Large intestine (tissue), 3 donors: ENCODE results near the gene ABCG1. TPM values are rescaled to one million over a fixed set of nuclear protein-coding genes. Genes with fewer than 3 reads are reported as not detected.

ENCODE experiments used
- DNase-seq, 2 donors: peaks; one replicate each; pipeline versions ENCODE4 v3.0.0 to v3.0.0-alpha.2; 2013
- H3K27ac ChIP-seq: one replicate; pipeline ENCODE4 v1.5.1; 2013; ENCODE audit warnings: low read length
- H3K27me3 ChIP-seq: 2 replicates; pipeline ENCODE4 v1.6.1; 2013; ENCODE audit warnings: low read length; ENCODE audit not compliant: control insufficient read depth, insufficient read depth
- H3K36me3 ChIP-seq: 2 replicates; pipeline ENCODE4 v1.6.1; 2013; ENCODE audit warnings: low read length; ENCODE audit not compliant: control insufficient read depth, insufficient read depth
- H3K4me1 ChIP-seq: one replicate; pipeline ENCODE4 v1.6.1; 2013; ENCODE audit warnings: low read length; ENCODE audit not compliant: control insufficient read depth, insufficient read depth
- H3K4me3 ChIP-seq: one replicate; pipeline ENCODE4 v1.5.1; 2013; ENCODE audit warnings: low read length
- H3K9me3 ChIP-seq: one replicate; pipeline ENCODE4 v1.6.1; 2013; ENCODE audit warnings: mild to moderate bottlenecking, low read depth, low read length, moderate library complexity; ENCODE audit not compliant: control insufficient read depth
- WGBS: methylation state at CpG from one replicate; pipeline ENCODE4 v1.1.5; 2013; ENCODE audit warnings: low lambda C conversion rate; ENCODE audit not compliant: insufficient coverage; 5-methylcytosine and 5-hydroxymethylcytosine counted together
- polyA plus RNA-seq: library from polyadenylated mRNA; unstranded; fragments of 120-200 nt; gene quantifications from one replicate; pipeline ENCODE4 v1.2.1, GENCODE V29; 2013

The ABCG1 gene
- polyA plus RNA-seq, 1 donor: 6.4 TPM

GRCh38 chr21:42233067-42233961 lies 14.4 kb downstream of the ABCG1 start:
- H3K27me3 ChIP-seq: no peaks in the 10 kb centered on the region
- H3K36me3 ChIP-seq: no peaks in the 10 kb centered on the region
- 0% methylated on average over 1 of the region's 14 CpGs for WGBS
- peaks cover 41% of the 10 kb centered on the region for H3K4me1 ChIP-seq
- peak; percentile 75 to 86 for DNase-seq
- peaks cover 6% of the 10 kb centered on the region for H3K9me3 ChIP-seq
- peak overlapping the region; percentile 92 for H3K27ac ChIP-seq
- no peak overlapping the region for H3K4me3 ChIP-seq

DNA sequence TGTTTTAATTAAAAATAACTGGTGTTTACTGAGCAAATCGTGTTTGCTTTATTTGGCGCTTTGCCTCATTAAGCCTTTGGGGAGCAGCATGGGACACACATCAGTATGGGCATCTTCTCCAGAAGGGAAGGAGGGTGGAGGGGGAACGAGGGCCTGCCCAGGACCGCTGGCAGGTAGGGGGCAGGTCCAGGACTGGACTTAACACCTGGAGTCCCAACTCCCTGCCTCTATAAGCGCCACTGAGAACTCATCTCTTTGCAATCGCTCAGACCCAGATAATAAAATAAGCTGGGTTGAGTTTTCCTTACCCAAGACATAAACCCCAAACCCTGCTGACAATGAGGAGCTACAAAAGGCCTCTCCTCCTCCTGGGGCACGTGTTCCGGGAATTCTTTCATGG lies 15.1 kb downstream of the ABCG1 start:
- no peaks in the 10 kb centered on the region for H3K27me3 ChIP-seq
- H3K27ac ChIP-seq: peak overlapping the region; percentile 92
- peak in 1 of 2 donors; percentile 48 for DNase-seq
- H3K4me1 ChIP-seq: peaks cover 34% of the 10 kb centered on the region
- no peaks in the 10 kb centered on the region for H3K36me3 ChIP-seq
- no CpG with 5 or more reads among the region's 8 CpGs for WGBS
- no peaks in the 10 kb centered on the region for H3K9me3 ChIP-seq
- H3K4me3 ChIP-seq: peak overlapping the region; percentile 37

GRCh38 chr21:42234464-42235241 lies 15.7 kb downstream of the ABCG1 start:
- Histone ChIP-seq H3K27me3 (no peaks in the 10 kb centered on the region), H3K4me3 (peak overlapping the region; percentile 58), H3K9me3 (no peaks in the 10 kb centered on the region), H3K4me1 (peaks cover 34% of the 10 kb centered on the region), H3K36me3 (no peaks in the 10 kb centered on the region), H3K27ac (peak overlapping the region; percentile 92)
- peak; percentile 75 to 89 for DNase-seq
- no CpG with 5 or more reads among the region's 73 CpGs for WGBS

- H3K9me3 ChIP-seq: no peaks in the 10 kb centered on the region
- H3K36me3 ChIP-seq: no peaks in the 10 kb centered on the region
- no peak for DNase-seq
- no peak overlapping the region for H3K27ac ChIP-seq
- no CpG with 5 or more reads among the region's 9 CpGs for WGBS
- H3K27me3 ChIP-seq: no peaks in the 10 kb centered on the region
- H3K4me3 ChIP-seq: no peak overlapping the region
- peaks cover 34% of the 10 kb centered on the region for H3K4me1 ChIP-seq
These were observed 16.7 kb downstream of the ABCG1 start for GRCh38 chr21:42235593-42235992.

DNA sequence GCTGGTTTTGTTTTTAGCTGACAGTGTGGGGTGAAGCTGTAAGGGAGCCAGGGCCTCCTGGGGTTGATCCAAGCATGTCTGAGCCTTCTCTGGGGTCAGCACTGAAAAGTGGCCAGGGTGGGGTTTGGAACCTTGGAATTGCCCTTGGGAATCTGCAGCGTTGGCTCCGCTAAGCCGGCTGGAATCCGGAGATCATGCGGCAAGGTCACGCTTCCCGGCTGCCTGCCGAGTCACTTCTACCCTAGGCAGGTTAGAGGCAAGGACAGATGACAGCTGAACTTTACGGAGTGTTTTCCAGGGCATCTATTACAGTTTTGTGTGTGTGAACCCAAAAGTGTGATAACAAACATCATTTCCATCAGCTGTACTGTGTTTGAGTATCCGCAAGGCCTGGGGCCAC lies 17.1 kb downstream of the ABCG1 start:
- Histone ChIP-seq H3K4me1 (peaks cover 34% of the 10 kb centered on the region), H3K27ac (no peak overlapping the region), H3K36me3 (no peaks in the 10 kb centered on the region), H3K4me3 (no peak overlapping the region), H3K27me3 (no peaks in the 10 kb centered on the region), H3K9me3 (no peaks in the 10 kb centered on the region)
- WGBS: no CpG with 5 or more reads among the region's 10 CpGs
- no peak for DNase-seq

DNA sequence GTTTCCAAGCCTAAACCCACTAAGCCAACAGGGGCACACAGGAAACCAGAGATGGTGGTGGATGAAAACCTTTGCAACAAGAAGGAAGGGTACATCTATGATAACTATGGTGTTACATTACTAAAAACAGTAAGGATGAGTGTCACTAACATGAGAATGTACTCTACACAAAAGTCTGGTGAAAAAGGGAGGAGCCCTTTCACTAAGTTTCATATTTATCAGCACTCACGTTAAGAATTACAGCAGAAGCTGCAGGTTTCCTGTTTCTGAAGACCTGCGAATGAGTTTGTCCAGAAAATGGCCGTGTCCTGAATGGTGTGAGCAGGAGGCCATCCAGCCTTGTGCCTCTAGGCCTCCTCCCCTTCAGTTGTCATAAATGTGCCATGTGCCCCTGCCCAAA lies 17.8 kb downstream of the ABCG1 start:
- Histone ChIP-seq H3K27me3 (no peaks in the 10 kb centered on the region), H3K4me1 (peaks cover 34% of the 10 kb centered on the region), H3K9me3 (no peaks in the 10 kb centered on the region), H3K27ac (no peak overlapping the region), H3K4me3 (no peak overlapping the region), H3K36me3 (no peaks in the 10 kb centered on the region)
- DNase-seq: no peak
- WGBS: no CpG with 5 or more reads among the region's 3 CpGs

GRCh38 chr21:42237161-42237560 lies 18.2 kb downstream of the ABCG1 start:
- no peak overlapping the region for H3K27ac ChIP-seq
- H3K4me1 ChIP-seq: peaks cover 34% of the 10 kb centered on the region

GRCh38 chr21:42237577-42237976 lies 18.6 kb downstream of the ABCG1 start:
- H3K4me1 ChIP-seq: peaks cover 30% of the 10 kb centered on the region
- WGBS: no CpG with 5 or more reads among the region's 3 CpGs
- DNase-seq: no peak
- H3K4me3 ChIP-seq: no peak overlapping the region
- no peaks in the 10 kb centered on the region for H3K36me3 ChIP-seq
- no peaks in the 10 kb centered on the region for H3K9me3 ChIP-seq
- H3K27ac ChIP-seq: no peak overlapping the region
- H3K27me3 ChIP-seq: no peaks in the 10 kb centered on the region

More at GRCh38 chr21:42237161-42237560, 18.2 kb downstream of the ABCG1 start:
- DNase-seq: no peak
- Histone ChIP-seq H3K36me3 (no peaks in the 10 kb centered on the region), H3K4me3 (no peak overlapping the region), H3K27me3 (no peaks in the 10 kb centered on the region), H3K9me3 (no peaks in the 10 kb centered on the region)
- WGBS: no CpG with 5 or more reads among the region's 5 CpGs

GRCh38 chr21:42238185-42238934 lies 19.4 kb downstream of the ABCG1 start:
- WGBS: no CpG with 5 or more reads among the region's 12 CpGs
- no peak overlapping the region for H3K4me3 ChIP-seq
- no peaks in the 10 kb centered on the region for H3K27me3 ChIP-seq
- no peaks in the 10 kb centered on the region for H3K9me3 ChIP-seq
- no peaks in the 10 kb centered on the region for H3K36me3 ChIP-seq
- peaks cover 22% of the 10 kb centered on the region for H3K4me1 ChIP-seq
- no peak for DNase-seq
- no peak overlapping the region for H3K27ac ChIP-seq

GRCh38 chr21:42239556-42239955 lies 20.6 kb downstream of the ABCG1 start:
- Histone ChIP-seq H3K27ac (no peak overlapping the region), H3K9me3 (no peaks in the 10 kb centered on the region), H3K27me3 (no peaks in the 10 kb centered on the region), H3K4me1 (peaks cover 11% of the 10 kb centered on the region), H3K4me3 (no peak overlapping the region), H3K36me3 (no peaks in the 10 kb centered on the region)
- no peak for DNase-seq
- WGBS: no CpG with 5 or more reads among the region's 8 CpGs
